ENCODE data around the gene ITGA3. TPM values are rescaled to one million over a fixed set of nuclear protein-coding genes. Genes with fewer than 3 reads are reported as not detected.

Gene ITGA3
- total and polyA plus RNA-seq, 2 of the 13 experiments (the other 11 are each of a cell fraction or from before 2014, with no cell fraction given) = 0.48 to 0.69 TPM

DNA sequence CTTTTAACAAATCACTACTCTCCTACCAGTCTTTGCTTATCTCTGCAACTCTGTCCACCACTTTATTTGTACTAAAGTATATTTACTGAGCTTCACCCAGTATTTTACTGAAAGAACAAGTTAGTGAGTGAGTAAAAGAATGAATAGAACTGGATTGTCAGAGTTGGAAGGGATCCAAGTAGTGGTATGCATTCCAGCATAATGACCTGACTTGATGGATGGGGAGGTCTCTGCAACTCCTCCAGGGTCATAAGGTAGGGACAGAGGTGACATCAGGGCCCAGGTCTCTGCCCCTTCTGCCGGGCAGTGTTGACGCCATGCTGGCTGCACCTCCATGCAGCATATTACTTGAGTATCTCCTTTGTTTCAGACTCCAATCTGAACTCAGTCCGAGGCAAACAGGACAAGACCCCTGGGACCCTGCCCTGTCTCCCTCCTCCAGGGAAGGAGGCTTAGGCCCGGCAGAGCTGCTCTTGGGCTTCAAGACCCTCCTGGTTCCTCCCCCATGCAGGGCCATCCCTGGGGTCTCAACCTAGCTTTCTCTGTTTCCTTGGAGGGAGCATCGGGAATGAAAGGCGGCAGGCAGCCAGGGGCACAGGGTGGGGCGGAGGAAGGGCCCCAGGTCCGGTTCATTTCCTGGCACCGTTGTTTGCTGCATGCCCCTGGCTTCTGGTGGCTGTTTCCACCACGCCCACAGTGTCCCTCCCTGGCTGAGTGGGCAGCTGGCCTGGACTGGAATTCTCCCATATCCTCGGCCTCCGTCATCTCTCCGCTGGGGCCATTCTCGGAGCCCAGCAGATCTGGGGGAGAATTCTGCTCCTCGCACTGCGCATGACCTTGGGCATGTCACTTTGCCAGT lies 12.4 kb upstream of the ITGA3 start:
- FAIRE-seq (no peak), DNase-seq (ENCODE audit: low spot score) (no peak), ATAC-seq (no peak)
- BruUV-seq (replicated peaks) = no TSS peak
- TF ChIP-seq SSRP1 (CRISPR knock-in tag; IDR thresholded peaks at IDR 0.05) = no peak
- TF ChIP-seq ATAD3A (CRISPR knock-in tag; IDR thresholded peaks at IDR 0.05) = no peak
- H3K27me3 ChIP-seq (ENCODE audit: control insufficient read depth in 1 of 2, insufficient read depth in 2 of 2, low read length in 2 of 2) = peaks cover 4 to 16% of the 10 kb centered on the region in 2 experiments; a peak in 3 of 5 replicates
- no peaks in the 10 kb centered on the region for H4K20me1 ChIP-seq (ENCODE audit: insufficient read depth, low read length)
- no peaks in the 10 kb centered on the region for H3K9me3 ChIP-seq (ENCODE audit: low read length)
- H3K4me1 ChIP-seq (ENCODE audit: insufficient read depth, low read length) = no peaks in the 10 kb centered on the region
- H3K36me3 ChIP-seq (replicated peaks in 1 of 2; ENCODE audit: control insufficient read depth in 1 of 2, insufficient read depth in 2 of 2, low read length in 2 of 2) = no peaks in the 10 kb centered on the region
- no peak overlapping the region for H2AFZ ChIP-seq (ENCODE audit: low read length)
- WGBS (ENCODE audit: low lambda C conversion rate) = 48% methylated on average over 16 of the region's 16 CpGs
- no peak overlapping the region for H3K4me2 ChIP-seq (ENCODE audit: low read depth, low read length)
- ChIA-PET POLR2A (no interaction called here), CTCF (ENCODE audit: low intra/inter-chr PET ratio, low total read pairs) (no interaction called here)
- no peak overlapping the region for H3K9ac ChIP-seq (ENCODE audit: insufficient read depth, low read depth, low read length)
- H3K4me3 ChIP-seq (replicated peaks in 1 of 3; ENCODE audit: insufficient read depth in 1 of 3, low read depth in 2 of 3, low read length in 3 of 3) = no peak overlapping the region
- in situ Hi-C loops (cut with HindIII; ENCODE audit: extremely low pct_ligation_motif_present, low pct_unique_long_range_greater_than_20kb) (no loop called here), intact Hi-C loops (cut with micrococcal nuclease; ENCODE audit: unreplicated experiment) (no loop called here)
- H3K27ac ChIP-seq (ENCODE audit: extremely low read length, insufficient read depth, low read length) = no peak overlapping the region
- no peaks in the 10 kb centered on the region for H3K79me2 ChIP-seq (ENCODE audit: insufficient read depth, low read length)

DNA sequence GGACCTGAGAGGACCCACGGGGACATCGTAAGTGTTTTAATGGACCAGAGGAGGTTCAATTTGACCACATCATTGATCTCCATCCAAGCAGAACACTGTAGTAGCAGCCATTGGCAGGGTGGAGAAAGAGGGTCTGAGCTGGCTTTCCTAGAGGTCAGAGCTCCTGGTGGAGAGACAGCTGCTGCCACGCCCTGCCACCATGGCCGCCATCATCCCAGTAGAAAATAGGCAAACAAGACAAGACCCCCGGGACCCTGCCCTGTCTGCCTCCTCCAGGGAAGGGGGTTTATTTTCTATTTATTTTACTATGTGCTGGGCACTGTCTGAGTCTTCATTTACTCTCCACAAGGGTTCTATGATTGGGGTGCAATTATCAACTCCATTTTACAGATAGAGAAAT lies 11.4 kb upstream of the ITGA3 start:
- no peak for ATAC-seq
- CTCF ChIA-PET (ENCODE audit: low intra/inter-chr PET ratio, low total read pairs) = no interaction called here
- no peaks in the 10 kb centered on the region for H3K4me1 ChIP-seq (ENCODE audit: insufficient read depth, low read length)
- TF ChIP-seq, protein P1, sequence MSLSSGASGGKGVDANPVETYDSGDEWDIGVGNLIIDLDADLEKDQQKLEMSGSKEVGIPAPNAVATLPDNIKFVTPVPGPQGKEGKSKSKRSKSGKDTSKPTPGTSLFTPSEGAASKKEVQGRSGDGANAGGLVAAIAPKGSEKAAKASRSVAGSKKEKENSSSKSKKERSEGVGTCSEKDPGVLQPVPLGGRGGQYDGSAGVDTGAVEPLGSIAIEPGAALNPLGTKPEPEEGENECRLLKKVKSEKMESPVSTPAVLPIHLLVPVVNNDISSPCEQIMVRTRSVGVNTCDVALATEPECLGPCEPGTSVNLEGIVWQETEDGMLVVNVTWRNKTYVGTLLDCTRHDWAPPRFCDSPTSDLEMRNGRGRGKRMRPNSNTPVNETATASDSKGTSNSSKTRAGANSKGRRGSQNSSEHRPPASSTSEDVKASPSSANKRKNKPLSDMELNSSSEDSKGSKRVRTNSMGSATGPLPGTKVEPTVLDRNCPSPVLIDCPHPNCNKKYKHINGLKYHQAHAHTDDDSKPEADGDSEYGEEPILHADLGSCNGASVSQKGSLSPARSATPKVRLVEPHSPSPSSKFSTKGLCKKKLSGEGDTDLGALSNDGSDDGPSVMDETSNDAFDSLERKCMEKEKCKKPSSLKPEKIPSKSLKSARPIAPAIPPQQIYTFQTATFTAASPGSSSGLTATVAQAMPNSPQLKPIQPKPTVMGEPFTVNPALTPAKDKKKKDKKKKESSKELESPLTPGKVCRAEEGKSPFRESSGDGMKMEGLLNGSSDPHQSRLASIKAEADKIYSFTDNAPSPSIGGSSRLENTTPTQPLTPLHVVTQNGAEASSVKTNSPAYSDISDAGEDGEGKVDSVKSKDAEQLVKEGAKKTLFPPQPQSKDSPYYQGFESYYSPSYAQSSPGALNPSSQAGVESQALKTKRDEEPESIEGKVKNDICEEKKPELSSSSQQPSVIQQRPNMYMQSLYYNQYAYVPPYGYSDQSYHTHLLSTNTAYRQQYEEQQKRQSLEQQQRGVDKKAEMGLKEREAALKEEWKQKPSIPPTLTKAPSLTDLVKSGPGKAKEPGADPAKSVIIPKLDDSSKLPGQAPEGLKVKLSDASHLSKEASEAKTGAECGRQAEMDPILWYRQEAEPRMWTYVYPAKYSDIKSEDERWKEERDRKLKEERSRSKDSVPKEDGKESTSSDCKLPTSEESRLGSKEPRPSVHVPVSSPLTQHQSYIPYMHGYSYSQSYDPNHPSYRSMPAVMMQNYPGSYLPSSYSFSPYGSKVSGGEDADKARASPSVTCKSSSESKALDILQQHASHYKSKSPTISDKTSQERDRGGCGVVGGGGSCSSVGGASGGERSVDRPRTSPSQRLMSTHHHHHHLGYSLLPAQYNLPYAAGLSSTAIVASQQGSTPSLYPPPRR (CRISPR knock-in tag; IDR thresholded peaks at IDR 0.05; ENCODE audit: borderline replicate concordance) = no peak
- TF ChIP-seq ASH2L (IDR thresholded peaks at IDR 0.05; ENCODE audit: insufficient read length, low read depth, low read length) (no peak), RCOR2 (CRISPR knock-in tag; IDR thresholded peaks at IDR 0.05) (no peak), ZNF207 (IDR thresholded peaks at IDR 0.05; ENCODE audit: borderline replicate concordance) (no peak), ZNF484 (CRISPR knock-in tag; IDR thresholded peaks at IDR 0.05; ENCODE audit: borderline replicate concordance, low read depth) (no peak), ZNF737 (CRISPR knock-in tag; IDR thresholded peaks at IDR 0.05; ENCODE audit: borderline replicate concordance) (no peak), ZNF235 (CRISPR knock-in tag; IDR thresholded peaks at IDR 0.05; ENCODE audit: borderline replicate concordance) (no peak)

More for the DNA sequence above, 11.4 kb upstream of the ITGA3 start:
- no TSS peak for BruUV-seq (replicated peaks)
- Histone ChIP-seq H2AFZ (ENCODE audit: low read length) (no peak overlapping the region), H3K4me2 (ENCODE audit: low read depth, low read length) (no peak overlapping the region), H4K20me1 (ENCODE audit: insufficient read depth, low read length) (no peaks in the 10 kb centered on the region), H3K27ac (ENCODE audit: extremely low read length, insufficient read depth, low read length) (no peak overlapping the region), H3K9ac (ENCODE audit: insufficient read depth, low read depth, low read length) (no peak overlapping the region), H3K79me2 (ENCODE audit: insufficient read depth, low read length) (no peaks in the 10 kb centered on the region), H3K9me3 (ENCODE audit: low read length) (no peaks in the 10 kb centered on the region), H3K4me3 (replicated peaks in 1 of 3; ENCODE audit: insufficient read depth in 1 of 3, low read depth in 2 of 3, low read length in 3 of 3) (no peak overlapping the region), H3K27me3 (ENCODE audit: control insufficient read depth in 1 of 2, insufficient read depth in 2 of 2, low read length in 2 of 2) (peaks cover 4 to 13% of the 10 kb centered on the region in 2 experiments; a peak in 2 of 5 replicates), H3K36me3 (replicated peaks in 1 of 2; ENCODE audit: control insufficient read depth in 1 of 2, insufficient read depth in 2 of 2, low read length in 2 of 2) (no peaks in the 10 kb centered on the region)
- intact Hi-C loops (cut with micrococcal nuclease; ENCODE audit: unreplicated experiment) = no loop called here
- WGBS (ENCODE audit: low lambda C conversion rate) = 23% methylated on average over 5 of the region's 5 CpGs
- DNase-seq (ENCODE audit: low spot score) (no peak), FAIRE-seq (no peak)
- in situ Hi-C loops (cut with HindIII; ENCODE audit: extremely low pct_ligation_motif_present, low pct_unique_long_range_greater_than_20kb) = no loop called here
- POLR2A ChIA-PET = no interaction called here
